OCI-LY7 (cell line): Measurements from ENCODE around the gene TEX2. TPM values are rescaled to one million over a fixed set of nuclear protein-coding genes. Genes with fewer than 3 reads are reported as not detected.
A peak's percentile ranks its signal among the peaks of the same experiment; 100 is the strongest.

Experiments
- BruUV-seq: library from RNA; stranded (reverse); fragments of 400-500 nt; replicated peaks from 2 replicates; lab custom pipeline; 2021; lab: Mats Ljungman, UMichigan
- CTCF ChIA-PET: fragments of 300-600 bp; sonication (Branson Sonifier 250); formaldehyde crosslinking; loops from one replicate; lab custom pipeline; 2022; ENCODE audit warnings: antibody characterized with exemption; ENCODE audit not compliant: unreplicated experiment; lab: Charles Lee
- POLR2A ChIA-PET: fragments of 300-600 bp; sonication (Branson Sonifier 250); formaldehyde crosslinking; loops from one replicate; lab custom pipeline; 2022; ENCODE audit warnings: antibody characterized with exemption; lab: Charles Lee
- DNase-seq: peaks from one replicate; pipeline ENCODE4 v3.0.0-alpha.2; 2015; ENCODE audit warnings: low spot score
- H2AFZ ChIP-seq: fragments of 200-600 bp; sonication (generic), shearing (Covaris generic); 2 replicates; pipeline ENCODE4 v1.6.1; 2014; ENCODE audit warnings: mild to moderate bottlenecking, antibody characterized with exemption, low read length, moderate library complexity
- H3K27ac ChIP-seq: fragments of 200-600 bp; sonication (generic); 2 replicates; pipeline ENCODE4 v1.5.1; 2014; ENCODE audit warnings: mixed run types, low read depth, mild to moderate bottlenecking, moderate library complexity, low read length, inconsistent platforms; ENCODE audit not compliant: poor library complexity, severe bottlenecking
- H3K36me3 ChIP-seq: fragments of 200-600 bp; sonication (generic); 2 replicates; pipeline ENCODE4 v1.6.1; 2014; ENCODE audit warnings: mild to moderate bottlenecking, antibody characterized with exemption, low read length, moderate library complexity, mixed read lengths; ENCODE audit not compliant: insufficient read depth
- H3K4me1 ChIP-seq: fragments of 200-600 bp; sonication (generic); 2 replicates; pipeline ENCODE4 v1.5.1; 2014; ENCODE audit warnings: mild to moderate bottlenecking, low read length; ENCODE audit not compliant: insufficient read depth, poor library complexity, severe bottlenecking
- H3K4me2 ChIP-seq: fragments of 200-600 bp; sonication (generic); 2 replicates; pipeline ENCODE4 v1.6.1; 2014; ENCODE audit warnings: mild to moderate bottlenecking, low read length
- H3K4me3 ChIP-seq: fragments of 200-600 bp; sonication (generic); 2 replicates; pipeline ENCODE4 v1.5.1; 2014; ENCODE audit warnings: mild to moderate bottlenecking, low read depth, low read length; ENCODE audit not compliant: poor library complexity, severe bottlenecking
- H3K79me2 ChIP-seq: fragments of 200-600 bp; sonication (generic); 2 replicates; pipeline ENCODE4 v1.6.1; 2016; ENCODE audit warnings: low read depth, mild to moderate bottlenecking, low read length, moderate library complexity, mixed read lengths; ENCODE audit not compliant: insufficient read depth
- H3K9me2 ChIP-seq: fragments of 200-600 bp; sonication (generic); 2 replicates; pipeline ENCODE4 v1.6.1; 2016; ENCODE audit warnings: mild to moderate bottlenecking, low read length, mixed read lengths; ENCODE audit not compliant: insufficient read depth
- H3K9me3 ChIP-seq: fragments of 200-600 bp; sonication (generic); 2 replicates; pipeline ENCODE4 v1.6.1; 2014; ENCODE audit warnings: mild to moderate bottlenecking, mixed run types, low read length, mixed read lengths
- H4K20me1 ChIP-seq: fragments of 200-600 bp; sonication (generic); 2 replicates; pipeline ENCODE4 v1.6.1; 2014; ENCODE audit warnings: mild to moderate bottlenecking, antibody characterized with exemption, low read length, moderate library complexity, mixed read lengths; ENCODE audit not compliant: insufficient read depth
- EZH2phosphoT487 ChIP-seq: fragments of 200-600 bp; sonication (generic); IDR thresholded peaks from 2 replicates; pipeline ENCODE4 v1.6.1; 2018; ENCODE audit warnings: low read depth, borderline replicate concordance, mild to moderate bottlenecking, mixed run types, antibody characterized with exemption, low read length, moderate library complexity, mixed read lengths
- intact Hi-C: fragments of 100-400 bp; cut with micrococcal nuclease; formaldehyde crosslinking; loops from one replicate; pipeline ENCODE4 v1.10.0; 2022; ENCODE audit not compliant: unreplicated experiment
- total RNA-seq, 2 experiments: library from RNA; depleted of rRNA in 1 of 2; stranded (reverse); fragments of >200 nt in 1 of 2; shearing (Covaris generic) in 1 of 2; gene quantifications; 2 replicates each; pipeline ENCODE4 v1.2.3, GENCODE V29; 2014 to 2022
- TF ChIP-seq, protein P1 (sequence below): fragments of 200-600 bp; sonication (generic); conservative IDR thresholded peaks from 2 replicates; pipeline ENCODE4 v1.5.1; 2014; ENCODE audit warnings: mild to moderate bottlenecking, antibody characterized with exemption, low read length, moderate library complexity, mixed read lengths

TEX2 gene
- total RNA-seq, 2 experiments from 2014 or later: 7.4 to 12.4 TPM

- POLR2A ChIA-PET: no interaction called here
- H3K27ac ChIP-seq: no peak overlapping the region
- no peak overlapping the region for H3K4me3 ChIP-seq
- intact Hi-C loops: no loop called here
- H3K79me2 ChIP-seq: peaks cover 11% of the 10 kb centered on the region; the same call in 1 of the 2 replicates
- H3K9me2 ChIP-seq: no peaks in the 10 kb centered on the region
- no peak for TF ChIP-seq EZH2phosphoT487
- TF ChIP-seq, protein P1, sequence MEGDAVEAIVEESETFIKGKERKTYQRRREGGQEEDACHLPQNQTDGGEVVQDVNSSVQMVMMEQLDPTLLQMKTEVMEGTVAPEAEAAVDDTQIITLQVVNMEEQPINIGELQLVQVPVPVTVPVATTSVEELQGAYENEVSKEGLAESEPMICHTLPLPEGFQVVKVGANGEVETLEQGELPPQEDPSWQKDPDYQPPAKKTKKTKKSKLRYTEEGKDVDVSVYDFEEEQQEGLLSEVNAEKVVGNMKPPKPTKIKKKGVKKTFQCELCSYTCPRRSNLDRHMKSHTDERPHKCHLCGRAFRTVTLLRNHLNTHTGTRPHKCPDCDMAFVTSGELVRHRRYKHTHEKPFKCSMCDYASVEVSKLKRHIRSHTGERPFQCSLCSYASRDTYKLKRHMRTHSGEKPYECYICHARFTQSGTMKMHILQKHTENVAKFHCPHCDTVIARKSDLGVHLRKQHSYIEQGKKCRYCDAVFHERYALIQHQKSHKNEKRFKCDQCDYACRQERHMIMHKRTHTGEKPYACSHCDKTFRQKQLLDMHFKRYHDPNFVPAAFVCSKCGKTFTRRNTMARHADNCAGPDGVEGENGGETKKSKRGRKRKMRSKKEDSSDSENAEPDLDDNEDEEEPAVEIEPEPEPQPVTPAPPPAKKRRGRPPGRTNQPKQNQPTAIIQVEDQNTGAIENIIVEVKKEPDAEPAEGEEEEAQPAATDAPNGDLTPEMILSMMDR: no peak
- no peak overlapping the region; the same call in 1 of the 2 replicates for H3K4me2 ChIP-seq
- BruUV-seq: TSS peak; percentile 43
- no peak for DNase-seq
- no peaks in the 10 kb centered on the region for H3K36me3 ChIP-seq
- CTCF ChIA-PET: no interaction called here
- H2AFZ ChIP-seq: no peak overlapping the region
- H3K4me1 ChIP-seq: peaks cover 17% of the 10 kb centered on the region
- H4K20me1 ChIP-seq: no peaks in the 10 kb centered on the region; the same call in 1 of the 2 replicates
- no peaks in the 10 kb centered on the region for H3K9me3 ChIP-seq
Observed at GRCh38 chr17:64260886-64261285, 2.2 kb downstream of the TEX2 start.

- DNase-seq: no peak
- H3K4me1 ChIP-seq: peaks cover 17% of the 10 kb centered on the region
- no peak overlapping the region for H3K4me3 ChIP-seq
- peaks cover 11% of the 10 kb centered on the region; the same call in 1 of the 2 replicates for H3K79me2 ChIP-seq
- H3K4me2 ChIP-seq: no peak overlapping the region
- no peak overlapping the region for H2AFZ ChIP-seq
- POLR2A ChIA-PET: interaction anchor here (0.6 kb wide), 1 partner anchor 416 kb away, joined by 4 read pairs; no protein-coding TSS in a partner anchor
- CTCF ChIA-PET: no interaction called here
- H3K9me2 ChIP-seq: no peaks in the 10 kb centered on the region
- BruUV-seq: no TSS peak
- no peaks in the 10 kb centered on the region; the same call in 1 of the 2 replicates for H4K20me1 ChIP-seq
- no peak overlapping the region for H3K27ac ChIP-seq
- H3K36me3 ChIP-seq: no peaks in the 10 kb centered on the region
- TF ChIP-seq, protein P1: no peak
- TF ChIP-seq EZH2phosphoT487: no peak
- H3K9me3 ChIP-seq: no peaks in the 10 kb centered on the region
- intact Hi-C loops: no loop called here
Observed at GRCh38 chr17:64259922-64260321, 3.1 kb downstream of the TEX2 start.

GRCh38 chr17:64259426-64259825 lies 3.6 kb downstream of the TEX2 start:
- intact Hi-C loops: no loop called here
- ChIA-PET POLR2A (interaction anchor here (0.6 kb wide), 1 partner anchor 408 kb away, joined by 3 read pairs; no protein-coding TSS in a partner anchor), CTCF (no interaction called here)
- H3K4me2 ChIP-seq: no peak overlapping the region
- H3K4me1 ChIP-seq: peaks cover 17% of the 10 kb centered on the region
- H3K4me3 ChIP-seq: no peak overlapping the region
- no TSS peak for BruUV-seq
- H3K9me3 ChIP-seq: no peaks in the 10 kb centered on the region
- DNase-seq: no peak
- H3K9me2 ChIP-seq: no peaks in the 10 kb centered on the region
- no peaks in the 10 kb centered on the region for H3K36me3 ChIP-seq
- TF ChIP-seq EZH2phosphoT487: no peak
- TF ChIP-seq, protein P1: no peak
- no peak overlapping the region for H3K27ac ChIP-seq
- peaks cover 11% of the 10 kb centered on the region; the same call in 1 of the 2 replicates for H3K79me2 ChIP-seq
- no peaks in the 10 kb centered on the region; the same call in 1 of the 2 replicates for H4K20me1 ChIP-seq
- H2AFZ ChIP-seq: no peak overlapping the region
